NT2/D1 (cell line): Measurements from ENCODE around the gene CDC14B.
"Not testable (repeated sequence)": the region's sequence is repeated elsewhere in the genome, so short reads cannot be mapped to it uniquely, and the experiment has no call there.

Source experiments
- DNase-seq: peaks from one replicate; pipeline ENCODE4 v3.0.0-alpha.2; 2011; ENCODE audit warnings: low read depth, low spot score
- H3K27me3 ChIP-seq: 2 replicates; pipeline ENCODE4 v1.6.0; 2011; ENCODE audit warnings: mild to moderate bottlenecking; ENCODE audit not compliant: insufficient read length, insufficient read depth
- H3K36me3 ChIP-seq: 2 replicates; pipeline ENCODE4 v1.6.1; 2011; ENCODE audit warnings: mild to moderate bottlenecking, low read length, mixed read lengths; ENCODE audit not compliant: insufficient read depth, insufficient read length
- H3K4me1 ChIP-seq: 2 replicates; pipeline ENCODE4 v1.5.1; 2011; ENCODE audit not compliant: insufficient read depth, insufficient read length
- H3K4me3 ChIP-seq: 2 replicates; pipeline ENCODE4 v1.5.1; 2011; ENCODE audit warnings: low read depth; ENCODE audit not compliant: insufficient read length
- H3K9ac ChIP-seq: 2 replicates; pipeline ENCODE4 v1.6.0; 2011; ENCODE audit warnings: low read depth; ENCODE audit not compliant: insufficient read length
- H3K9me3 ChIP-seq: 2 replicates; pipeline ENCODE4 v1.5.1; 2011; ENCODE audit warnings: mild to moderate bottlenecking, low read length; ENCODE audit not compliant: insufficient read depth
- SUZ12 ChIP-seq: IDR thresholded peaks from 2 replicates; pipeline ENCODE4 v1.6.1; 2011; ENCODE audit not compliant: insufficient read length, insufficient read depth; ENCODE audit errors: extremely low read depth
- YY1 ChIP-seq: IDR thresholded peaks from 2 replicates; pipeline ENCODE4 v1.6.1; 2011; ENCODE audit not compliant: insufficient read length, insufficient read depth
- ZNF274 ChIP-seq: IDR thresholded peaks from 2 replicates; pipeline ENCODE4 v1.6.1; 2011; ENCODE audit warnings: mild to moderate bottlenecking, low read depth, low read length

The CDC14B gene

GRCh38 chr9:96503918-96504317 lies 115.7 kb downstream of the CDC14B start:
- no peak for TF ChIP-seq YY1
- no peak for TF ChIP-seq SUZ12
- no peak for TF ChIP-seq ZNF274
- H3K27me3 ChIP-seq: no peaks in the 10 kb centered on the region
- H3K4me1 ChIP-seq: peaks cover 3% of the 10 kb centered on the region
- no peak overlapping the region for H3K9ac ChIP-seq
- DNase-seq: no peak
- no peak overlapping the region for H3K4me3 ChIP-seq
- H3K36me3 ChIP-seq: peaks cover 12% of the 10 kb centered on the region
- H3K9me3 ChIP-seq: no peaks in the 10 kb centered on the region

DNA sequence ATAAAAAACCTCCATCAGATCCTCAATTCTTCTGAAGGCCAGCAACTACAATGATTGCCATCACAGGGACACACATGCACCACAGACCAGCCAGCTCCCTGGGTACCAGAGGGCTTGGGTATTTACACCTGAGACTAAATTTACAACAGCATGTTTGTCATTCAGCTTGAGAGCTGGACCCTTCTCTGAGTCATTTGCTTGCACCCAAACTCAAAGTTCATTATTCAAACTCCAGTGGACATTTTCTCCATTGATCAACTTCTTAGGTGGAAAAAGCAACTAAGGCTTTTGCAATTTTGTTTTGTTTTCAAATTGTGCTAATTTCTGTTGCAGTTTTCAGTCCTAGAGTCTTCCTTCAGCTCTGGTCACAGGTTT lies 116.3 kb downstream of the CDC14B start:
- DNase-seq, H3K4me1 ChIP-seq, H3K27me3 ChIP-seq, H3K9ac ChIP-seq, H3K9me3 ChIP-seq, H3K4me3 ChIP-seq: not testable (repeated sequence)
- H3K36me3 ChIP-seq: peaks cover 10% of the 10 kb centered on the region

- no peaks in the 10 kb centered on the region for H3K27me3 ChIP-seq
- no peak overlapping the region for H3K4me3 ChIP-seq
- peaks cover 4% of the 10 kb centered on the region for H3K4me1 ChIP-seq
- no peak for TF ChIP-seq ZNF274
- no peak for TF ChIP-seq YY1
- no peak for TF ChIP-seq SUZ12
- H3K9me3 ChIP-seq: no peaks in the 10 kb centered on the region
- H3K9ac ChIP-seq: no peak overlapping the region
- peaks cover 10% of the 10 kb centered on the region for H3K36me3 ChIP-seq
- no peak for DNase-seq
Observed at GRCh38 chr9:96502539-96503373, 116.9 kb downstream of the CDC14B start.

DNA sequence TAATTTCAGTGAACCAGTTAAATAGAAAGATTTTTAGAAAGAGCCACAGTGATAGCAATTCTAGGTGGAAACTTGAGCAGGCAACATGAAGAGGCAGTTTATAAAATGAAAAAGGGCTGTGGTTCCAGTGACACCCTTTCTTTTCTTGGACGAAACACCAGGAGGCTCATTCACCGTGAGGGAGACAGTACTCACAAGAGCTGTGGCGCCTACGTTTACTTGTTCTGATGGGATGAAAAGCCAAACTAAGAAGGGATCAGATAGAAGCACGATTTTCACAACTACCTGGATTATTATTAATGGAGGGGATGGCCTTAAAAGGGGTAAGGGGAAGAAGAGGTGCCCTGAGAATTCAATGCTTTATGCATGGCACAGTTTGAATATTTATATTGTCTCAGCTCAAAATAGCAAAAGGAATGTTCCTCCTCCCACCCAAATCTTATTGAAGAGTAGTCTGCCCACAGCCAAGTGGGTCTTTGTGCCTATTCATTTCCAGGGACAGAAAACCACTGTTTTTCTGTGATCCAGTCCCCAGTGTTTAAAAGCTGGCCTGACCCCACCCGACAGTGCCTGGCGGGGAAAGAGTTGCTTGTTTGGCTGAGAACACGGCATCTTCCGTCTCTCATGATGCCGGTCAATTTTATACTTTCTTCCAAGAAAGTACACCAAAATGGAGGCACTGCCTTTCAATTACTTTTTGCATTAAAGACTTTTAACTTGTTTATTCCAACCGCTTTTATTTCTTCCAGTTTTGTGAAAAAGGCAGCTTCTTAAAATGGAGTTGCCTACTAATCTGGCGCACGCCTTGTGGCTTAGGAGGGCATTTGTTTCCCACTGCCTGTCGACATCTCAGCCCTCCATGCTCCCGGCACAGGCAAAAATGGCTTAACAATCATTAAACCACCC lies 117.8 kb downstream of the CDC14B start:
- TF ChIP-seq YY1 (no peak), ZNF274 (no peak), SUZ12 (no peak)
- DNase-seq: no peak
- no peak overlapping the region for H3K4me3 ChIP-seq
- peaks cover 4% of the 10 kb centered on the region for H3K4me1 ChIP-seq
- H3K9ac ChIP-seq: no peak overlapping the region
- peaks cover 10% of the 10 kb centered on the region for H3K36me3 ChIP-seq
- H3K27me3 ChIP-seq: no peaks in the 10 kb centered on the region
- no peaks in the 10 kb centered on the region for H3K9me3 ChIP-seq

DNA sequence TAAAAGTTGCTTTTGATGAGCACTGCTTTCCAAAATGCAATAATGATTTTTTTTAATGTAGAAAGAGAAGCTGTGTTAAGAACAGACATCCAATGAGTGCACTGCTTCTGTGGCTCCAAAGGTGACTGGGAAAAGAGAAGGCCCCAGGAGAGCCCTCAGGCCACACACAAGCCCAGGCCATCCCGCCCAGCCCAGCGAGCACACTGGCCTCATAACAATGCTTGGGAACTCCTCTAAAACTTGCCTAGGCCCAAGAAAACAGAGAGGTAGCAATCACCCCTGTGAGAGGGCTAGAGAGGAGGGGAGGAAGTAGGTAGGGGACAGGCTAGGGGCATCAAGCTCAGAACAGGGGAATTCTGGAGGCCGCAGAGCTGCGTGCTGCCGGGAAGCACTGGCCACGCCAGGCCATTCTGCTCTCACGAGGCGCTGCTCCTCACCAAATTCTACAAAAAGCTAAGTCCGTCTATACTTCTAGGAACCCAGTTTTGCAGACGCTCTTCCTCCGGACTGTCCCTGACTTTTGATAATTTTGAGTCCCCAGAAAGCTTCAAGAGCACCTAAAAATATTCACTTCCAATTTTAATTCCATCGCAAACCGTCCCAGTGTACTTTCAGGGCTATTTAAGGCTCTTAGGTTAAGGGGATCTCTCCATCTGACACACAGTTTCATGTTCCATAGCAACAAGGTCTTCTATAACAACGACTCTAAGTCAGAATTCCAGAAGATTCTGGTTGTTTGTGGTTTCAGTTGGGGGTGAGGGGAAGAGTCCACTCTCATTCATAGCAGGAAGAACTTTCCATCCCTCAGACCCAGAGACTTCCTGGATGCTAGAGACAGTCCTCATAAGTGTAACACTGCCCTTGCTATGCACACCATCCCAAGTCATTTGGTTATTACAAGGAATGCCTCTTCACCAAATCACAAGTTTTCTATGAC lies 118.7 kb downstream of the CDC14B start:
- H3K9ac ChIP-seq: no peak overlapping the region
- no peak overlapping the region for H3K4me3 ChIP-seq
- no peaks in the 10 kb centered on the region for H3K27me3 ChIP-seq
- TF ChIP-seq YY1 (no peak), ZNF274 (no peak), SUZ12 (no peak)
- no peak for DNase-seq
- peaks cover 15% of the 10 kb centered on the region for H3K36me3 ChIP-seq
- peaks cover 4% of the 10 kb centered on the region for H3K4me1 ChIP-seq
- no peaks in the 10 kb centered on the region for H3K9me3 ChIP-seq

- Histone ChIP-seq H3K9ac (no peak overlapping the region), H3K27me3 (no peaks in the 10 kb centered on the region), H3K4me1 (peaks cover 5% of the 10 kb centered on the region), H3K9me3 (no peaks in the 10 kb centered on the region), H3K36me3 (peaks cover 18% of the 10 kb centered on the region), H3K4me3 (no peak overlapping the region)
- TF ChIP-seq SUZ12: no peak
- no peak for TF ChIP-seq ZNF274
- TF ChIP-seq YY1: no peak
- no peak for DNase-seq
Observed at GRCh38 chr9:96499257-96499656, 120.4 kb downstream of the CDC14B start.

GRCh38 chr9:96498796-96499195 lies 120.8 kb downstream of the CDC14B start:
- H3K4me1 ChIP-seq: peaks cover 7% of the 10 kb centered on the region
- TF ChIP-seq ZNF274: no peak
- no peak for TF ChIP-seq SUZ12
- TF ChIP-seq YY1: no peak
- H3K4me3 ChIP-seq: no peak overlapping the region
- no peaks in the 10 kb centered on the region for H3K27me3 ChIP-seq
- no peaks in the 10 kb centered on the region for H3K9me3 ChIP-seq
- no peak overlapping the region for H3K9ac ChIP-seq
- H3K36me3 ChIP-seq: peaks cover 18% of the 10 kb centered on the region
- DNase-seq: no peak
